Endometrial microvascular endothelial cells (primary cell): ENCODE results near the gene KLHL22. TPM values are rescaled to one million over a fixed set of nuclear protein-coding genes. Genes with fewer than 3 reads are reported as not detected.
"Not testable (repeated sequence)": the region's sequence is repeated elsewhere in the genome, so short reads cannot be mapped to it uniquely, and the experiment has no call there.

Experiments used
- in situ Hi-C: cut with HindIII; loops from 2 replicates; pipeline ENCODE4 v1.10.0; 2017; ENCODE audit warnings: low sequenced_read_pairs, low pct_unique_long_range_greater_than_20kb; ENCODE audit errors: inconsistent ontology term
- total RNA-seq: library from RNA; depleted of rRNA; stranded (reverse); fragments of >200 nt; gene quantifications from one replicate; pipeline ENCODE4 v1.2.3, GENCODE V29; 2015; ENCODE audit errors: inconsistent ontology term

Gene KLHL22
- total RNA-seq, 1 donor from 2014 or later, result 30.8 TPM

- in situ Hi-C loops, result not testable (repeated sequence)
Measured at GRCh38 chr22:20415241-20415640, 80.4 kb downstream of the KLHL22 start.

GRCh38 chr22:20414450-20414849 is 81.1 kb downstream of the KLHL22 start:
- in situ Hi-C loops, result no loop called here

GRCh38 chr22:20414059-20414440 is 81.5 kb downstream of the KLHL22 start:
- in situ Hi-C loops, result no loop called here

GRCh38 chr22:20413217-20414058 is 82.2 kb downstream of the KLHL22 start:
- in situ Hi-C loops, result no loop called here

GRCh38 chr22:20412474-20413216 is 83.0 kb downstream of the KLHL22 start:
- in situ Hi-C loops, result no loop called here

- in situ Hi-C loops, result not testable (repeated sequence)
Measured at GRCh38 chr22:20409385-20409784, 86.2 kb downstream of the KLHL22 start.

- in situ Hi-C loops, result no loop called here
Measured at GRCh38 chr22:20408891-20409290, 86.7 kb downstream of the KLHL22 start.

GRCh38 chr22:20407829-20408228 is 87.8 kb downstream of the KLHL22 start:
- in situ Hi-C loops, result no loop called here

GRCh38 chr22:20406686-20407408 is 88.7 kb downstream of the KLHL22 start:
- in situ Hi-C loops, result no loop called here

- in situ Hi-C loops, result no loop called here
Measured at GRCh38 chr22:20405931-20406685, 89.5 kb downstream of the KLHL22 start.

- in situ Hi-C loops, result no loop called here
Measured at GRCh38 chr22:20405291-20405930, 90.2 kb downstream of the KLHL22 start.

- in situ Hi-C loops, result no loop called here
Measured at GRCh38 chr22:20404881-20405280, 90.7 kb downstream of the KLHL22 start.

- in situ Hi-C loops, result no loop called here
Measured at GRCh38 chr22:20403779-20404140, 91.8 kb downstream of the KLHL22 start.

- in situ Hi-C loops, result no loop called here
Measured at GRCh38 chr22:20402960-20403778, 92.4 kb downstream of the KLHL22 start.

GRCh38 chr22:20401376-20402014 is 94.1 kb downstream of the KLHL22 start:
- in situ Hi-C loops, result no loop called here

GRCh38 chr22:20400606-20401375 is 94.8 kb downstream of the KLHL22 start:
- in situ Hi-C loops, result no loop called here
